ENCODE results near the gene YARS1. TPM values are rescaled to one million over a fixed set of nuclear protein-coding genes. Genes with fewer than 3 reads are reported as not detected.

Gene YARS1
- total RNA-seq, 1 donor from 2014 or later: 101 TPM

DNA sequence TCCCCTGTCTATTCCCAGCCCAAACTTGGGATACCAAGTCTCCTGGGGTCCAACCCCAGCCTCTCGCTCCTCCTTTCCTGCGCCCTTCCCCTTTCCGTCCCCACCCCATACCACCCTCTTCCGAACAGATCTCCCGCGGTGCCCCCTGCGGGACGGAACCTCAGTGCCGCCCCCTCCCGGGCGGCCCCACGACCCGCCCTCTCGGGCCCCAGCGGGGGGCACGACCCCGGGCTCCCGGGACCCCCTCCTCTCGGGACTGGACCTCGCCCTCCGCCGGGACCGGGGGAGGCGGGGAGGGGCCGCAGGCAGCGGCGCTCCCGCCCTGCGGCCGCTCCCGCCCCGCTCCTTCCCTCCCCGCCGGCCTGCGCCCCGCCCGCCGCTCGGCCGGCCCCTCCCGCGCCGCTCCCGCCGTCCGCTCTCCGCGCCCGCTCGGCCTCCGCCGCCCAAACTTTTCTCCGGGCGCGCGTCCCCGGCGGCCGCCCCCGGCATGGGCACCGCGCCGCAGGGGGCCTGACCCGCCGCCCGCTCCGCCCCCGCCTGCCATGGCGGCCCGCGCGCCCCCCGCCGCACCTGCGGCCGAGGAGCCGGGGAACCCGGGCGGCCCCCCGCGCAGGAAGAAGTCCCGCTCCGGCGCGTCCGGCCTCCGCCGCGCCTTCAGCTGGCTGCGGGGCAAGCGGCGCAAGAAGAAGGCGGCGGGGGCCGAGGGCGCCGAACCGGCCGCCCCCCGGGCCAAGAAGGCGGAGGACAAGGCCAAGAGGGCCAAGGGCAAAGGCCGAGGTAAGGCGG, 75.6 kb downstream of the YARS1 start:
- peaks cover 8% of the 10 kb centered on the region for H3K36me3 Mint-ChIP-seq (ENCODE audit: insufficient read depth)
- DNase-seq (ENCODE audit: low spot score, unreplicated experiment): no peak
- H3K4me1 Mint-ChIP-seq (ENCODE audit: low read depth): peaks cover 18% of the 10 kb centered on the region
- H3K9me3 Mint-ChIP-seq (ENCODE audit: low read depth): no peaks in the 10 kb centered on the region
- H3K27me3 Mint-ChIP-seq: no peaks in the 10 kb centered on the region
- TF ChIP-seq, protein P1, sequence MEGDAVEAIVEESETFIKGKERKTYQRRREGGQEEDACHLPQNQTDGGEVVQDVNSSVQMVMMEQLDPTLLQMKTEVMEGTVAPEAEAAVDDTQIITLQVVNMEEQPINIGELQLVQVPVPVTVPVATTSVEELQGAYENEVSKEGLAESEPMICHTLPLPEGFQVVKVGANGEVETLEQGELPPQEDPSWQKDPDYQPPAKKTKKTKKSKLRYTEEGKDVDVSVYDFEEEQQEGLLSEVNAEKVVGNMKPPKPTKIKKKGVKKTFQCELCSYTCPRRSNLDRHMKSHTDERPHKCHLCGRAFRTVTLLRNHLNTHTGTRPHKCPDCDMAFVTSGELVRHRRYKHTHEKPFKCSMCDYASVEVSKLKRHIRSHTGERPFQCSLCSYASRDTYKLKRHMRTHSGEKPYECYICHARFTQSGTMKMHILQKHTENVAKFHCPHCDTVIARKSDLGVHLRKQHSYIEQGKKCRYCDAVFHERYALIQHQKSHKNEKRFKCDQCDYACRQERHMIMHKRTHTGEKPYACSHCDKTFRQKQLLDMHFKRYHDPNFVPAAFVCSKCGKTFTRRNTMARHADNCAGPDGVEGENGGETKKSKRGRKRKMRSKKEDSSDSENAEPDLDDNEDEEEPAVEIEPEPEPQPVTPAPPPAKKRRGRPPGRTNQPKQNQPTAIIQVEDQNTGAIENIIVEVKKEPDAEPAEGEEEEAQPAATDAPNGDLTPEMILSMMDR (IDR thresholded peaks at IDR 0.05; ENCODE audit: unreplicated experiment): peak; percentile 63
- peak overlapping the region; percentile 95 for H3K27ac Mint-ChIP-seq
- peak overlapping the region; percentile 85 for H3K4me3 Mint-ChIP-seq (ENCODE audit: low read depth)

DNA sequence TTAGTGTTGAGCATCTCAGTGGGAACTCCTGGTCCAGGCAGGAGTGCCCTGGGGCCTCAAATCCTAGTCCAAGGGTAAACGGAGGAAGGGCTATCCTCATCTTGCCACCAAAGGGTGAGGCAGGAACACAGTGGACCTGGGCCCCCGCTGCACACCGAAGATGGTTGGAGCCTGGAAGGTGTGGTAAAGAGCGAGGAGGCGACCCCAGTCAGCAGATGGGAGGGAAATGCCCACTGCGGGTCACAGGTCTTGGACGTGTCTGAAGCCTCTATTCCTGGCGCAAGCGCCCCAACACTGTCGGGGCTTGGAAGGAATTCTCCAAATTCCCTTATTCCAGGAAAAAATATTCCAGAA, 76.1 kb downstream of the YARS1 start:
- Mint-ChIP-seq H3K27ac (peak overlapping the region; percentile 82), H3K36me3 (ENCODE audit: insufficient read depth) (peaks cover 8% of the 10 kb centered on the region), H3K27me3 (no peaks in the 10 kb centered on the region), H3K4me1 (ENCODE audit: low read depth) (peaks cover 18% of the 10 kb centered on the region), H3K4me3 (ENCODE audit: low read depth) (peak overlapping the region; percentile 85), H3K9me3 (ENCODE audit: low read depth) (no peaks in the 10 kb centered on the region)
- TF ChIP-seq, protein P1 (IDR thresholded peaks at IDR 0.05; ENCODE audit: unreplicated experiment): no peak
- no peak for DNase-seq (ENCODE audit: low spot score, unreplicated experiment)

DNA sequence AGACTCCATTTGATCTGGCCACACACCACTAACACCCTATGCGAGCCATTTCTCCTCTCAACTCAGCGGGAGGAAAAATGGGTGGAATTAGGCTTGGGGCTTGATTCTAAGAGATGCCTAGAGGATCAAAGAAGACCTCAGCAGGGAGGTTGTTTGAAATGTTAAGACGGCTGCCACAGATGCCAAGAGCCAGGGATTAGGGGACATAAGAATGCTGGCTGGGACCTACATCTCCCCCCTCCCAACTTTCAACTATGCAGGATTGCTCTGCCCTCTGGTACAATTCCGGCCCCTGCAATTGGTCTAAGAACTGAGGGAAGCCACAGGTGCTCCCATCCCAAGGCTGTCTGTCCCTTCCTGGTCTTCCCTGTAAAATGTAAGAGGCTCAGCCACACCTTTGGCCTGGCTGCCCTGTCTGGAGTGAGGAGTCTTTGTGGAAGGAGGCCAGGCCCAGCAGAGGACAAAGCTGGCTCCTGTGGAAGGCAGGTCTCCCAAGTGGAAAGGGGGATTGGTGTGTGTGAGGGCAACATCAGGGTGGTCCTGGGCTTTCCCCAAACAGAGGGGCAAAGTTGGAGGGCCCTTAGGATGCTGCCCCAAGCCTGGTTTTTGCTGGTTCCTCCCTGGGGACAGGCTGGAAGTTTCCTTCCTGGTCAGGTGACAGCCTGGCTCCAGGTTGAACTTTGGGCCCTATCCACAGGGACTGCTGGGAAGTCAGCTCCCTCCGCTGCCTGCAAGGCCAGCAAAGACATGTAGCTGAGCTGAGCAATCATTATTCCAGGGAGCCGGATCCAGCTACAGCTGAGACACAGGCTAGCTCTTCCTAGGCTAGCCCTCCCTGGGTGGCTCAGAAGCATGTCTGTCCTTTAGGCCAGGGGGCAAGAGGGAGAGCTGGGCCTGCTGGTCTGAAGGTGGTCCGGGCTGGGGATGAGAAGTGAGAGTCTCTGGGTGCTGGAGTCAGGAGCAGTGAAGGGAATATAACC, 80.1 kb downstream of the YARS1 start:
- Mint-ChIP-seq H3K9me3 (ENCODE audit: low read depth) (no peaks in the 10 kb centered on the region), H3K27me3 (no peaks in the 10 kb centered on the region), H3K4me3 (ENCODE audit: low read depth) (no peak overlapping the region), H3K27ac (peak overlapping the region; percentile 41), H3K4me1 (ENCODE audit: low read depth) (peaks cover 11% of the 10 kb centered on the region), H3K36me3 (ENCODE audit: insufficient read depth) (no peaks in the 10 kb centered on the region)
- TF ChIP-seq, protein P1 (IDR thresholded peaks at IDR 0.05; ENCODE audit: unreplicated experiment): no peak
- DNase-seq (ENCODE audit: low spot score, unreplicated experiment): no peak

DNA sequence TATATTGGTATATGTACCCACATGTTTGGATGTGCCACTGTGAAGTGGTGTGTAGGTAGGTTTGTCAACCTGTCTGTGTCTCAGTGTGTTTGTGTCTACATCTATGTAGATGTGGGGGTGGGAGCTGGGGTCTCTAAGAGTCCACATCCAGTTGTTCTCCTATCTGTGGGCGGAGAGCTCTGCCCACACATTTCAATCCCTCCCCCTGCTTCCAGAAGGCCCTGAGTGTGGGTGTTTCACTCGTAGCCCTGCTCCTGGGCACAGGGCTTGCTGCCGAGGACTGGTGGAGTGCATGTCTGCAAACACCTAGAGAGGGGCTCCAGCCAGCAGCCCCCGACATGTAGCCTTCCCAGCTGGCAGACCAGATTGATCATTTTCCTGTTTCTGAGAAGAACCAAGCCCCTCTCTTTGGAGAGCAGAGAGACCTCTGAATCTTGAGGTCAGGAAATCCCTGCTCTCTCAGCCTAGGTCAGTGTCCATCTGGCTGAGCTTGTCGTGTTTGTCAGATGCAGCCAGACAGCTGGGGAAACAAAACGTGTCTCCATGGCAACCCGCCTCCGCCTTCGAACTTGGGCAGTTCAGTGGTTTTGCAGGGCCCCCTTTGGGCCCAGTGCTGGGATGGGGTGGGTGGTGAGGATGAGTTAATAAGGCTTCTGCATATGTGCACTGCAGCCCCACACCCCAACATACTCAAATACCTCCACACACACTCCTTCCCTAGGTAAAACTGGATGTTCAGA, 83.4 kb downstream of the YARS1 start:
- TF ChIP-seq, protein P1 (IDR thresholded peaks at IDR 0.05; ENCODE audit: unreplicated experiment): no peak
- Mint-ChIP-seq H3K27me3 (no peaks in the 10 kb centered on the region), H3K36me3 (ENCODE audit: insufficient read depth) (no peaks in the 10 kb centered on the region), H3K9me3 (ENCODE audit: low read depth) (no peaks in the 10 kb centered on the region), H3K27ac (no peak overlapping the region), H3K4me3 (ENCODE audit: low read depth) (no peak overlapping the region), H3K4me1 (ENCODE audit: low read depth) (peaks cover 15% of the 10 kb centered on the region)
- DNase-seq (ENCODE audit: low spot score, unreplicated experiment): no peak

Data from progenitor cell of endocrine pancreas (in vitro differentiated cells).